Bone marrow (tissue), 2 donors: ENCODE measurements around the gene GRK5.

ENCODE experiments used
- DNase-seq, 2 donors: peaks; one replicate each; lab custom pipeline; 2025; lab: John Stamatoyannopoulos, UW

The GRK5 gene

GRCh38 chr10:119405520-119405807, 198.1 kb downstream of the GRK5 start:
- DNase-seq, result no peak

GRCh38 chr10:119406137-119406536, 198.8 kb downstream of the GRK5 start:
- DNase-seq, result no peak

- DNase-seq, result no peak
Measured at GRCh38 chr10:119406601-119407253, 199.4 kb downstream of the GRK5 start.

- no peak for DNase-seq
Measured at GRCh38 chr10:119407254-119407777, 199.9 kb downstream of the GRK5 start.

- DNase-seq, result no peak
Measured at GRCh38 chr10:119408072-119408471, 200.7 kb downstream of the GRK5 start.

GRCh38 chr10:119408969-119409371, 201.6 kb downstream of the GRK5 start:
- DNase-seq, result no peak

GRCh38 chr10:119409385-119409784, 202.0 kb downstream of the GRK5 start:
- no peak for DNase-seq

GRCh38 chr10:119409906-119410305, 202.5 kb downstream of the GRK5 start:
- no peak for DNase-seq

GRCh38 chr10:119410361-119411116, 203.2 kb downstream of the GRK5 start:
- no peak for DNase-seq

- DNase-seq, result no peak
Measured at GRCh38 chr10:119412244-119413092, 205.1 kb downstream of the GRK5 start.

- no peak for DNase-seq
Measured at GRCh38 chr10:119413093-119413453, 205.7 kb downstream of the GRK5 start.

GRCh38 chr10:119413471-119414080, 206.2 kb downstream of the GRK5 start:
- no peak for DNase-seq

- DNase-seq, result no peak
Measured at GRCh38 chr10:119414081-119414611, 206.8 kb downstream of the GRK5 start.

- no peak for DNase-seq
Measured at GRCh38 chr10:119415121-119415520, 207.8 kb downstream of the GRK5 start.

- DNase-seq, result no peak
Measured at GRCh38 chr10:119415536-119416503, 208.4 kb downstream of the GRK5 start.

GRCh38 chr10:119416855-119417254, 209.5 kb downstream of the GRK5 start:
- peak; percentile 28 to 40 for DNase-seq

GRCh38 chr10:119417852-119418251, 210.5 kb downstream of the GRK5 start:
- DNase-seq, result no peak

GRCh38 chr10:119418362-119418761, 211.0 kb downstream of the GRK5 start:
- no peak for DNase-seq

- DNase-seq, result no peak
Measured at GRCh38 chr10:119419931-119420330, 212.6 kb downstream of the GRK5 start.

GRCh38 chr10:119420950-119421875, 213.8 kb downstream of the GRK5 start:
- DNase-seq, result no peak
